GM20000 (cell line): ENCODE data around the gene FAM98C.

Experiments used
- DNase-seq: peaks from one replicate; pipeline ENCODE4 v3.0.0; 2012; ENCODE audit warnings: low spot score
- TF ChIP-seq, protein P1 (sequence below): IDR thresholded peaks from 2 replicates; pipeline ENCODE4 v1.5.1; 2012; ENCODE audit warnings: mild to moderate bottlenecking, control low read depth; ENCODE audit errors: extremely low read depth, missing control alignments

FAM98C gene

DNA sequence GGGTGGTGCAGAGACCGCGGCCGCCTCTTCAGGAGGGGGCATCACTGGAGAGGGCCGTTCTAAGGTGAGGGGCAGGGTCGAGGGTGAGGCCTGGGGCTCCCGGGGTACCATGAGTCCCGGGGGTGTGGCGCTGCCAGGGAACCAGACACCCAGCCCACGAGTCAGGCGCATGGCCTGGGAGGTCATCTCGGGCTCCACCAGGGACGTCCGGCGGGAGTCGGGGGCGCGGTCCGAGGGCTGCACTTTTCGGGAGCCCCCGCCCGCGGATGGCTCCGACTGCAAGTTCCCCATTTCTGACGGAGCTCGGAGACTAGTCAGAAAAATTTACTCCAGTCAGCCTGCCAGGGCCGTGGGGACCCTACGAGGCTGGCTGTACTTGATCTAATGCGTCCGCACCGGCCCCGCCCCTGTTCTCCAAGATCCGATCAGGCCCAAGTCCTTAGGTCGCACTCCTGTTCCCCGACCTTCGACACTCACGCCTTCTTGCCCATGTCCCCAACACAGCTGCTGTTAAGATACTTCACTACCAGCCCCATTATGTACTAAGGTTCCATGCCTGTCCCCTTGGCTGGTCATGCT lies 15.8 kb upstream of the FAM98C start:
- TF ChIP-seq, protein P1, sequence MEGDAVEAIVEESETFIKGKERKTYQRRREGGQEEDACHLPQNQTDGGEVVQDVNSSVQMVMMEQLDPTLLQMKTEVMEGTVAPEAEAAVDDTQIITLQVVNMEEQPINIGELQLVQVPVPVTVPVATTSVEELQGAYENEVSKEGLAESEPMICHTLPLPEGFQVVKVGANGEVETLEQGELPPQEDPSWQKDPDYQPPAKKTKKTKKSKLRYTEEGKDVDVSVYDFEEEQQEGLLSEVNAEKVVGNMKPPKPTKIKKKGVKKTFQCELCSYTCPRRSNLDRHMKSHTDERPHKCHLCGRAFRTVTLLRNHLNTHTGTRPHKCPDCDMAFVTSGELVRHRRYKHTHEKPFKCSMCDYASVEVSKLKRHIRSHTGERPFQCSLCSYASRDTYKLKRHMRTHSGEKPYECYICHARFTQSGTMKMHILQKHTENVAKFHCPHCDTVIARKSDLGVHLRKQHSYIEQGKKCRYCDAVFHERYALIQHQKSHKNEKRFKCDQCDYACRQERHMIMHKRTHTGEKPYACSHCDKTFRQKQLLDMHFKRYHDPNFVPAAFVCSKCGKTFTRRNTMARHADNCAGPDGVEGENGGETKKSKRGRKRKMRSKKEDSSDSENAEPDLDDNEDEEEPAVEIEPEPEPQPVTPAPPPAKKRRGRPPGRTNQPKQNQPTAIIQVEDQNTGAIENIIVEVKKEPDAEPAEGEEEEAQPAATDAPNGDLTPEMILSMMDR = no peak
- DNase-seq = peak; percentile 52

DNA sequence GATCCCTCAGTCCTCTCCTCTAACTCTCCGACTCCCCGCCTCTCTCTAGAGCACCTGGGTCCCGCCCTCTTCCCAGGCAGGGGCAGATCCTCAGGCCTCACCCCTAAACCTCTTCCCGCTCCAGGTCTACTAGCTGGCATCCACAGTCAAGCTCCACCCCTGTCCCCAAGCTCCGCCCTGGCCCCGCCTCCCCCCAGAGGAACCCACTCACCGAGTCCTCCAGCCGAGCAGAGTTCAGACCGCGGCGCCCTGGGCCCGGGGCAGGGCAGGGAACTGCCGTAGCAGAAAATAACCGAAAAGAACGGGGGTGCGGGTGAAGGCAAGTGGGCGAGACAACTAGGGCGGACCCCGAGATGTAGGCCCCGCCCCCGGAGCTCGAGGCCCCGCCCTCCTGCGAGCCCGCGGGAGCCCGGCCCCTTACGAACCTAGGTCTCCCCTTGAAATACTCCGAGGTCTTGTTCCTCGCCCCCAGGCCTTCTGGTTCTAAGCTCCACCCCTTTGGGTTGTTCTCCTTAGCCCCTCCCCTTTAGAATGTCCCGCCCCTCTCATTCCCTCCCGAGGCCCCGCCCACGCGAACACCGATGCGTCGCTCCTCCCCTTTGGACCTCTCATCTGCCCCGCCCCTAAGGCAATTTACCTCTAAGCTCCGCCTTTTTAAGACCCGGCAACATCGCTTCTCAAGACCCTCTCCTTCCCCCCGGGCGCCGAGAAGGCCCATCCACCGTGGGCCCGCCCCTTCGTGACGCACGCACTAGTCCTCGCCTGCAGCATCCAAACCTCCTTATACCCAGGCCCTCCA lies 15.1 kb upstream of the FAM98C start, which contains the start of gene GGN:
Gene GGN, minus strand, starts transcription at position 485 of the 799 bp plus-strand sequence. CDS start 773 bp downstream, outside the sequence.
- DNase-seq = peak; percentile 92
- TF ChIP-seq, protein P1 = no peak

DNA sequence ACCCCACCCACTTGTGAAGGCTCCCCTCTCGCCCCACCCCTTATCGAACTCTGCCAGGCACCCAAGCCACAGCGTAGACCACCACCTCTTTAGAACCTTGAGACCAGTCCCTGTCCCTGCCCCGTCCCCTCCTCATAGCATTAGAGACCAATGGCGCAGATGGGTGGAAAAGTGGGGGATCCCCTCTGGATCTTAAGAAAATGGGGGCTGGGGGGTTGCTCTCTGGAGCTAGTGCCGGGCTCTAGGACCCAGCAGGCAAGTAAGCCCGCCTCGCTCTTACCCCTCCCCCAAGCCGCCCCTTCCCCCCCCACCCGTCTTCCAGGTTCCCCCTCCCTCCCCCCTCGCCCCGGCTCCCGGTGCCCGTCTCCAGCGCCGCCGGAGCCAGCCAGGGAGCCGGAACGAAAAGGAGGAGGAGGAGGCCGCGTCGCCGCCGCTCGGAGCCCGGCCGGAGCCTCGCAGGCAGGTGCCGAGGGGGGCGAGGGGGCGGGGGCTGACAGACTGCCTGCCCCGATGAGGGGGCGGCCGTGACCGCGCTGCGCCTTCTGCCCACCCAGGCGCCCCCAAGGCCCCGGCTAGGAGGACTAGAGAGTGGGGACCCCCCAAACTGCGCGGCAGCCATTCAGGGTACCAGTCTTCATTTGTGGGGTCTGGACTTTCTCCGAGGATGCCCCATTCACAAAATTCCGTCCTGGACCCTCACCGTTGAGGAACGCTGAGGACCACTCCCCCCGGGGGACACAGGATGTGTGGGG lies 14.4 kb upstream of the FAM98C start, which contains the start of gene SPRED3:
Gene SPRED3, plus strand, starts transcription at position 349 of the 752 bp plus-strand sequence. CDS start 1,606 bp downstream, outside the sequence.
- no peak for DNase-seq
- TF ChIP-seq, protein P1 = no peak

DNA sequence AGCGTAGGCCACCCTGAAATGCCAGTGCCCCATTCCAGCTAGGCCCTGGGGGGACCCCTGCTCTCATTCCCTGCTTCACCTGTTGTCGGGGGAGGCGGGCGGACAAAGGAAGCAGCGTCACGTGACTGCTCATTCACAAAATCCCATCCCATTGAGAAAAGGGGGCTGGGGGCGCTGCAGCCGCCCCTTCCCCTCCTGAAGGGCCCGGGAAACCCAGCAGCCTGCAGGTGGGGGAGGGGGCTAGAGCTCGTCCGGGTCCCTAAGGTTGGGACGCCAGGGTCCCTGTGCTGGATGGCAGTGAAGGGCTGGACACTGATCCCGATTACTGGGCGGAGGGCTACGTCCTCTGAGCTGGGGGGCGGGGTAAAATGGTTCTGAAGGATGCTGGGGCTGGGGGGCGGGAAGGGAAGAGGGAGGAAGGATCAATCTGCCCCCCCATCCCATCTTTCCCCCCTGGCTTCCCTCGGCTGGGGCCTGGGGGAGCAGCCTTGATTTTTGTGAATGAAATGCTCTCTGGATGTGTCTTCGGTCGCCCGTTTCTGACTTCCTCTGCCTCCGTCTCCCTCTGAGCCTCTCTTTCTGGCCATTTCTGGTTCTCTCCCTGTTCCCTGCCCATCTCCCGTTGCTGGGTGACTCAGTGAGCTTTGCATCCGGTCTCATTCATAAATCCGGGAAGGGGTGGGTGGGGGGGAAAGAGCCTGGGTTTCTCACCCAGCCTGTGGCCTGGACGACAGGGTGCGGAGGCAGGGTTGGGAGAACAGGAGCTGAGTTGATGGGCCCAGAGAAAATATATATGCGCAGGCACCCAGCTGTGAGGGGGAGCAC lies 13.6 kb upstream of the FAM98C start:
- no peak for DNase-seq
- TF ChIP-seq, protein P1 = no peak

DNA sequence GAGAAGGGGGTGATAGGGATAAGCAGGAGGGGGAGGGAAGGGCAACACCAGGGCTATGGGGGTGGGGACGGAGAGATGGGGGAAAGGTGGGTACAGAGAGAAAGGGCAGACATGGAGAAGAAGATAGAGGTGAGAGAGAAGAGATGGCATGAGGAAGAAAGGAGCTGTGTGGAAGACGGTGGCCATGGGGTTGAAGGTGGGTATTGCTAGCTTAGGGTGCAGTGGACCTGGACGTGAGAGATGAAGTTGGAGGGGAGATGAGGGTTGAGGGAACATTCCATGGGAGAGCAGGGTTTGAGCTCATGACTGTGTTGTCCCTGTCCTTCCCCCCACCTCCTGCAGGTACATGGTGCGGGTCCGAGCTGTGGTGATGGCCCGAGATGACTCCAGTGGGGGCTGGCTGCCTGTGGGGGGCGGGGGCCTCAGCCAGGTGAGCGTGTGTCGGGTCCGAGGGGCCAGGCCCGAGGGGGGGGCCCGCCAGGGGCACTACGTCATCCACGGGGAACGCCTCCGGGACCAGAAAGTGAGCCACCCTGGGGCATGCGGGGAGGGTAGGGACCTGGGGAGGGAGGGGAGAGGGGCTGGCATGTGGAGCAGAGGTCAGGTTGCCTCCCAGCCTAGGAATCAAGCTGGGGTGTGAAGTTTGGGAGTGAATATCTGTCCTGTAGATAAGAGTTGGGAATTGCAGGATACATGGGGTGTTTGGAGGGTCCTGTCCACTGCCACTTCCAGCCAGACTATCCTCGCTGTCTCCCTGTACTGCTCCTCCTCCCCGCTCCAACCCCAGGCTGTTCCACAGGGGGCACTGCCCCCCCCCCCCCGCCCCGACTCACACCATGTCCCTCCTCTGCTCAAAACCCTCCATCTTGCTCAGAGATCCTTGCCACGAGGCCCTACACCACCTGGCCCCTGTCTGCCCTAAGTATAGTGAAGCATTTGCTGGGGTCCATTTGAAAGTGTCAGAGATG lies 12.7 kb upstream of the FAM98C start:
- TF ChIP-seq, protein P1 = no peak
- no peak for DNase-seq

DNA sequence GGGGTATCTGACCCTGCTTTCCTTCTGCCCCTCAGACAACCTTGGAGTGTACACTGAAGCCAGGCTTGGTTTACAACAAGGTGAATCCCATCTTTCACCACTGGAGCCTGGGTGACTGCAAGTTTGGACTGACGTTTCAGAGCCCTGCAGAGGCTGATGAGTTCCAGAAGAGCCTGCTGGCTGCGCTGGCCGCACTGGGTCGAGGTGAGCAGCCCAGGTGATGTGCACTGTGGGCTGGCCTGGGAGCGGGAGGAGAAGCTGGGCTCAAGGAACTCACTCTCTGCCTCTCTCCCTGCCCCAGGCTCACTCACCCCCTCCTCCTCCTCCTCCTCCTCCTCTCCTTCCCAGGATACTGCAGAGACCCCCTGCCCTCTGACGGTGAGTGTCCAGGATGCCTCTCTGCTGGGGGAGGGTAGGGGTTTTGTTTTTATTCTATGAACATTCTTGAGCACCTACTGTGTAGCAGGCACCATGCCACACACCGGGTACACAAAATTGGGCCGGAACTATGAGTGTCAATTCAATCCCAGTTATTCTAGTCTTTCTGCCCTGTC lies 10.9 kb upstream of the FAM98C start:
- no peak for DNase-seq

More for the DNA sequence above, 10.9 kb upstream of the FAM98C start:
- TF ChIP-seq, protein P1 = no peak
